Stimulated activated CD4-positive, alpha-beta T cell treated with anti-CD3 and anti-CD28 coated beads, Interleukin-15, amount 100 ng/mL, for 48 hours (primary cell): ENCODE measurements around the gene EMC10.
"Not testable (repeated sequence)": the region's sequence is repeated elsewhere in the genome, so short reads cannot be mapped to it uniquely, and the experiment has no call there.

ENCODE experiments used
- DNase-seq, 2 donors: peaks; one replicate each; pipeline ENCODE4 v3.0.0-alpha.2; 2020; ENCODE audit warnings: low read depth in 2 of 2

EMC10 gene

DNA sequence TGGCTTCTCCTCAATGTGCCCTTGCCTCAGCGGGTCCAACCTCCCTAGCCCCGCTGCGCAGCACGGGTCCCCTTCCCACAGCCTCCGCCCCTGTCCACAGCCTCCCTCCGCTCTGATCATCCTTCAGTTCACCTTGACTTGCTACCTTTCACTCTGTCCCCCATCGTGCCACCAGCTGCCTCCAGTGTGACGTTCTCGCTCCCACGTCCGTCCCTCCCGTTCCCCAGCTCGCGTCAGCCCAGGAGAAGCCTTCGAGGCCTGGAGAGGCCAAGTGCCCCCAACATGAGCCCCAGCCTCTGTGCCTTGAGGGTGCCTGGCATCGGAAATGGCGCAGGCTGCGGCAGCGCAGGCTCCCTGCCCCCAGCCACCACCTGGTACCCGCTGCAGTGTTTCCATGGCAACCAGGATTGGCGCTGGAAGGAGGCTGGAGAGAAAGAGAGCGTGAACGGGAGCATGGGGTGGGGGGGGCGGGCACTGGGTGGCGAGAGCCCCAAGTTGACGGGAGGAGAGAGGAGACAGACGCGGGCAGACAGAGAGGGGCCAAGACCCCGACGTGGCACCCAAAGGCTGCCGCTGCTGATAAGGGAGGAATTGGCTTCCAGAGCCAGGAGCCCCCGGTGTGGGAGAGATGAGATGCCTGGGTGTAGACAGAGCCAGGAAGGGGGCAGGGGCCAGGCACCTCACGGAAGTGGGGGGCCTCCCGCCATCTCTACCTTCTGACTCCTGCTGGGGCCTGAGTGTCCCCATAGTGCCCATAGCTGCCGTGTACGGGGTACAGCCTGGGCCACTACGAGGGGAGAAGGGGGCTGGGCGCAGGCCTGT, 38.2 kb downstream of the EMC10 start:
- no peak for DNase-seq

DNA sequence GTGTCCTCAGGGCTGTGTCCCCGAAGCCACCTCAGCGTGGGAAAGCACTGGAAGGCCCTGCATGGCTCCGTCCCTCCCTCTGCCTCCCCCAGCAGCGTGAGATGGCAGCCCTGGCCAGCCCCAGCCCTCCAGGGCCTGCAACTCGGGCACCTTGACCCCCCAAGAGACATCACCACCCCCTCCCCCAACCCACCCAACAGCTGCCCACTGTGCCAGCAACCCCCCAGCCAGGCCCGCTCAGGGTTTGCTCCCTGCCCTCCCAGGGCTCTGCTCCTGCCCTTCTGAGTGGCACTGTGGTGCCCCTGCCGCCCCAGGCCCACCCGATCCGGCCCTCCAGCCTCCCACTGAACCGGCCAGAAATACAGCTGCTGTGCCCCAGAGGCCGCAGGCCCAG, 38.9 kb downstream of the EMC10 start:
- no peak for DNase-seq

GRCh38 chr19:50516456-50516855, 40.1 kb downstream of the EMC10 start:
- DNase-seq, result no peak

DNA sequence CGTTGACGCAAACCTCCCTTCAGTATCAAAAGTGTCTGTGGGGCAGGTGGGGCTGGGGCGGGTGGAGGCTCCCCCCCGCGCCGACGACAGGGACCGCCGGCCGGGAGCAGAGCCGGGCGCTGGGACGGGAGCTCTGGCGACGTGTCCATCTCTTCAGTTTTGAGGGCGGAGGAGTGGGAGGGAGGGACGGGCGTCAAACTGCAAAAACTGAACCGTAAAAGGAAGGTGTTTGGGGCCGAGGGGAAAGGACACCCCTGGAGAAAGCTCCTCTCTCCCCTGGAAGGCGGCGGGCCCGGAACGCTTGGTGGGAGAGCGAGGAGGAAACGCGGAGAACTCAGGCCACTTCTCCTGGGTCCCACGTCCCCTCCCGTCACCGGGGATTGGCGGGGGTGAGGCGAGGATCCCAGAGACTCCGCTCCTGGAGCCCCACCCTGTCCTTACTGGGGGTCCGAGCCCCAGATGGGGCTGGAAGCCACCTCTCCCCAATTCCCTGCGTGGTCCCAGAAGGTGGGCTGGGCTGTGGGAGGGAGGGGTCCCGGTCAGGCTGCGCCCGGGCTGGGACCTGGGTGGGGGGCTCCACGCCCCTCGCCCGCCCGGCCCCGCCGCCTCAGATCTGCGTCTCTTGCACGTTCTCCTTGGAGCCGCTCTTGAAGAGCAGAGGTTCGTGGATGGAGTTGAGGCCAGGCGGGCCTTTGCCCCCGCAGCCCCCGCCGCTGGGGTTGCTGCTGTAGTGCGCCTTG, 40.8 kb downstream of the EMC10 start:
- no peak for DNase-seq

DNA sequence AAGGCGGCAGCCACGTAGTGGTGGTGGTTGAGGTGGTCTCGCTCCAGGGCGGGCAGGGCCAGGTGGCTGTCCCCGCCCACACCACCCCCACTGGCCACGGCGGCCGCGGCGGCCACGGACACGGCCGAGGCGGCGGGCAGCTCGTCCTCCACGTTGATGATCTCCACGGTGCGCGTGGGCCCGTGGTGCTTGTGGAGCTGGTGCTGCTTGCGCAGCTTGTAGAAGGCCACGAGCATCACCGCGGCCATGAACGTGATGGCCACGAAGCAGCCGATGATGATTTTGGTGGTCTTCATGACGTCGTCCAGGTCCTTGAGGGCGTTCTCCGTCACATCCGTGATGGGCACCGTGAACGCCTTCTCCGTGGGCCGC, 41.4 kb downstream of the EMC10 start:
- DNase-seq, result no peak

- no peak for DNase-seq
These were observed 42.0 kb downstream of the EMC10 start for GRCh38 chr19:50518091-50519005.

GRCh38 chr19:50519006-50519575, 42.8 kb downstream of the EMC10 start:
- DNase-seq, result no peak

- DNase-seq, result no peak
These were observed 44.6 kb downstream of the EMC10 start for GRCh38 chr19:50520822-50521465.

DNA sequence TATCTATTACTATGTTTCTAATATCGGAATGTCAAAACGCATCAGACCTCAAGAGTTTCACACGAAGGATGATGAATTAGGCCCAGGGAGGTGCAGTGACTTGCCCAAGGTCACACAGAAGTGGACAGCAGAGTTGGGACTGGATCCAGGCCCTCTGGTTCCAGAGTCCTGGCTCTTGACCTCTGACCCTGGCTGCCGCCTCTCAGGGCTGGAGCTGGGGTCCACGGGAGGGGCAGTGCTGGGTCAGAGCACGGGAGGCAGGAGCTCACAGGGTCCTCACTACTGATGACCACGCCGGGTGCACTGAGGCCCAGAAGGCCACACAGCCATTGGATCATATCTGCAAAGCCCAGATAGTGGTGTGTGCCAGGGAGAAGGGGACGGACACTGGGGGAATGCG, 46.6 kb downstream of the EMC10 start:
- no peak for DNase-seq

DNA sequence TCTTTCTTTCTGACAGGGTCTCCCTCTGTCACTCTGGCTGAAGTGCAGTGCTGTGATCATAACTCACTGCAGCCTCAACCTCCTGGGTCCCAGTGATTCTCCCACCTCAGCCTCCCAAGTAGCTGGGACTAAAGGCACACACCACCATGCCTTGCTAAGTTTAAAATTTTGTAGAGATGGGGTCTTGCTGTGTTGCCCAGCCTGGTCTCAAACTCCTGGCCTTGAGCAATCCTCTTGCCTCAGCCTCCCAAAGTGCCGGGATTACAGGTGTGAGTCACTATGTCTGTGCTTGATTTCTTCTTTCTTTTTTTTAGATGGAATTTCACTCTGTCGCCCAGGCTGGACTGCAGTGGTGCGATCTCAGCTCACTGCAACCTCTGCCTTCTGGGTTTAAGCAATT, 51.7 kb downstream of the EMC10 start:
- DNase-seq, result not testable (repeated sequence)

DNA sequence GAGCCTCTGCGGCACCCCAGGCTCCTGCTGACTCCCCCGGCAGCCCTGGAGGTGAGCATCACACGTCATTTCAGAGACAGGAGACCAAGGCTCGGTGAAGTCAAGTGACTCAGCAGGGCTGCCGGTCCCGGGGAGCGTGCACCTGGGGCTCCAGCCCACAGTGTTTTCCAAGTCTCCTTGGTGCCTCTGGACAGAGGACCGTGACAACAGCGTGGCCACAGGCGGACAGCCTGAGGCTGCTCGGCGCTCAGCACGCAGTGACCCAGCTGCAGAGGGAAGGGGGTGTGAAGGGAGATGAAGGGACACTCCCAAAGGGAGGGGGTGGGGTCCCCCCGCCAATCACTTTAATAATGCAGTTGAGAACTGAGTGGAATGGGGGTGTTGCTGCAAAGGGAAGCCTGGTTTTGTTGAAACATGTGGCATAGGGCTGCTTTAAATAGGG, 54.9 kb downstream of the EMC10 start:
- no peak for DNase-seq

DNA sequence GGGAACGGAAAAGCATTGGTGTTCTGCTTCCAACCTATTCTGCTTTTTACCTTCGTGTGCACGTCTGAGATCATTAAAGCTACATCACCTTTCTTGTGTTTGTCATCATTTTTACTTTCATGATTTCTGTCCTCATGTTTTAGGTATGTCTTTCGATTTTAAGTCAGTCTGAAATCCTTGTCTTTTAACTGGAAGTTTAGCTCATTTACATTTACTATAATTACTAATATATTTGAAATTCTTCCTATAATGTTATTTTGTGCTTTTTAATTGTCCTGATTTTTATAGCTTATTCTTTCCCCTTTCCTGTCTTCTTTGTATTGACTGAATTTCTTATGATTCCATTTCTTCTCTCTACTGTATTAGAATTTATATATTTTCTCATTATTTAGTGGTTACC, 56.6 kb downstream of the EMC10 start:
- no peak for DNase-seq

GRCh38 chr19:50534478-50534877, 58.2 kb downstream of the EMC10 start:
- DNase-seq, result no peak

DNA sequence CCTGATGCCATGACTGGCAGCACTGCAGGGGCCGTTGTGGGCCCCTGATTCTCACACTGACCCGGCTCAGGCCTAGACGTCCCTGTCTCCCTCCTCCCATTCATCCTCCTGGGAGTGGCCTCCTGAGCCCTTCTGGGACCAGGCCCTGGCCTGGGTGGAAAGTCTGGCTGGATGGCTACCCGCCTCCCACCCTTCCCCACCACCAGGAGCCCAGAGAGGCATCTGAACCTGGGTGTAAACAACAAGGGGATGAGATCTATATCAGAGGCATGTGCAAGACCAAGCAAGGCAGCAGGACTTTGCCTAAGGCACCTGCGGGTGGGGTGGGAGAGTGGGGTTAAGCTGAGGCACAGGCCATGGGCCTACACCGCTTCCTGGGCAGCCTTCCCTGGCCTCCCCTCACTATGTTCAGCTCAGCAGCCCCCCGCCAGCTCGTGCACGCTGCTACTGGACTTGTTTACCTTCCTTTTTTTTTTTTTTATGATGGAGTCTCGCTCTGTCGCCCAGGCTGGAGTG, 59.4 kb downstream of the EMC10 start:
- no peak for DNase-seq

DNA sequence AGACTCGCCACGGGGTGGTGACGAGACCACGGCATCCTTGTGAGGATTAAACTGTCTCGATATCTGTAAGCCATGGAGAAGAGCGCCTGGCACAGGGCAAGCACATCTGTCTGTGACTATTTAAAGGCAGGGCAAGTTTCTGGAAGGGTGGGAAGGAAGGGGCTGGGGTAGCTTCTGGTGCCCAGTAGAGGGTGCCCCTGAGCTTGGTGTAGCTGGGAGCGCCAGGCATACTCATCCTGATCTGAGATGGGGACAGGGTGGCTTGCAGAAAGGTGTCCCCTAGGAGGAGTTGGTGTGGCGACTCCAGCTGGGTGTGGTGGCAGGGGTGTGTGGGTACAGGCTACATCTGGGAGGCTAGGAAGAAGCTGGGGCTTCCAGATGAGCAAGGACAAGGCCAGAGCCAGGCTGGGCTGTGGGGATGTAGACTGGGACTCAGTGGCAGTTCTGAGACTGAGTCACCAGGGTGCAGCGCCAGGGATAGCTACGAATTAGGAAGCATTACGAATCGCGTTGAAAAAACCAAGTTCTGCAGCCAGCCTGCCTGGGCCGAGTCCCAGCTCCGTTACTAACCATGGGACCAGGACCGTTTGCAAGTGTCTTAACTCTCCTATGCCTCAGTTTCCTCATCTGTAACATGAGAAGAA, 60.5 kb downstream of the EMC10 start:
- no peak for DNase-seq

DNA sequence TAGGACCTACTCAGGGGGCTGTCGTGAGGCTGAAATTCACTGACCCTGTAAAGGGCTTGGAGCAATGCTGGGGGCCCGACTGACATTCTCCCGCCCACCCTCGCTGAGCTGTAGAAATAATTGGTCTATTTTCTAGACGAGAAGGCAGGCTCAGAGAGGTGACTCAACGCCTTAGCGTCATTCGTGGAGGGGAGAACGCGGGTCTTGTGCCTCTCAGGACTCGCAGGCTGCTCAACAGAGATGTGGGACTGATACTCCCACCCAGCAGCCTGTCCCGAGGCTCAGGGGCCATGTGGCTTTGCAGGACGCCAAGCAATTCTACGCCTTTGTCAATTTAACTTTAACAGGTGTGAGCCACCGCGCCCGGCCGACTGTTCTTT, 61.0 kb downstream of the EMC10 start:
- no peak for DNase-seq

- DNase-seq, result peak; percentile 40 to 65
These were observed 61.5 kb downstream of the EMC10 start for GRCh38 chr19:50537769-50538230.
